Muscle of arm (tissue), 12 donors: ENCODE data around the gene RNF6. TPM values are rescaled to one million over a fixed set of nuclear protein-coding genes. Genes with fewer than 3 reads are reported as not detected.
A peak's percentile ranks its signal among the peaks of the same experiment; 100 is the strongest.

Experiments
- DNase-seq: peaks from one replicate; pipeline ENCODE4 v3.0.0-alpha.2; 2013
- polyA plus RNA-seq, 12 donors: library from polyadenylated mRNA; unstranded; fragments of 120-200 nt; gene quantifications; one replicate each; pipeline ENCODE4 v1.2.1, GENCODE V29; 2013; ENCODE audit not compliant: insufficient read length in 12 of 12

The RNF6 gene
- polyA plus RNA-seq, 12 donors = 13.6 to 42.6 (median 35.6) TPM; not detected in 1

DNA sequence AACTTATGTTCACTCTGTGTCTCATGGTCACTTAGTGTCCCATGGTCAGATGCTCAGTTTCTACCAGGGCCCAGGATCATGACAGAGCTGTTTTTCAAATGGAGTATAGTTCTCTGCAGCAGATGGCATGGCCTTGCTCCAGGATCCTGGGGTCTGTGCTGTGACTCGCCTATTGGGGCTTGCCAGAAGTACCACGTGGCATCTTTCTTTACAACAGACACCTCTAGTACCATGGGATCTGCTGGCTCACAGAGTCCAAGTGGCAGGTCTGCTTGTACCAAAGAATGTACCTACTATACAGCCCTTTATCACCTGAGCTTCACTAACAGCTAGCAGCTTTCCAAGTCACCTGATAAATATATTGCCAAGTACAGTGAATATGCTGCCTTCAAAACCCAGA is 6.0 kb upstream of the RNF6 start:
- no peak for DNase-seq

DNA sequence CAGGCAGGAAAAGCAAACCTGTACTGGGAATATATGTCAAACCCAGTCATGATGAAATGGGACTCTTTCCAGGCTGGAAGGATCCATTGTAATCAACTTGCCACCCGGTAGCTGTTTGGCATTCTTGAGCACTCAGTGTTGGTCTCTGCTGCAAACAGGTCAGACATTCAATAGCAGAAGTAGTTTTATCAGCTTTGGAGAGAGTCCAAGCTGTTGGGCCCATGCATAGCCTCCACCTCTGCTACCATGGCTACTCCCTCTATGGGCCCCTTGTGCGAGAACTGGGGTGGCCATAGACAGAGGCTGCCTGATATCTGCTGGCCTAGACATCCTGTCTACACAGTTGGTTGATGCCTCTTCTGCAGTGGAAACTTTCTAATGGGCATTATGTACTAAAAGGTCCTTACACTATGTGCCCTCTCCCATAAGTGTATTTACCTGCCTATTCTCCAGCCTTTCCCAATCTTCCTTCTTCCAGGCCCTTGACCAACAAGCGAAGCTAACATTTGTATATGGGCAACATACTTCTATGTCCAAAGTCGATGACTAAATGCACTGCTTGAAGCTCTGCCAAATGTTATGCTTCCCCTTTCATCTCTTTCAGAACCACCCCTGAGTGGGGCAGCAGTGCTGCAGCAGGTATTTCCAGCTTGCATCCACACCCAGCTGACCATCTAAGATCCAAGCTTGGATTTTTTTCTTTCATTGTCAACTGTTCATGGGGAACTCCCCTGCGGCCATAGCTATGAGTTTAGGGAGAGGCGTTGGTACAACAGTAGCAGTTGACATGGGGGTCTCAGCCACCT is 5.3 kb upstream of the RNF6 start:
- no peak for DNase-seq

DNA sequence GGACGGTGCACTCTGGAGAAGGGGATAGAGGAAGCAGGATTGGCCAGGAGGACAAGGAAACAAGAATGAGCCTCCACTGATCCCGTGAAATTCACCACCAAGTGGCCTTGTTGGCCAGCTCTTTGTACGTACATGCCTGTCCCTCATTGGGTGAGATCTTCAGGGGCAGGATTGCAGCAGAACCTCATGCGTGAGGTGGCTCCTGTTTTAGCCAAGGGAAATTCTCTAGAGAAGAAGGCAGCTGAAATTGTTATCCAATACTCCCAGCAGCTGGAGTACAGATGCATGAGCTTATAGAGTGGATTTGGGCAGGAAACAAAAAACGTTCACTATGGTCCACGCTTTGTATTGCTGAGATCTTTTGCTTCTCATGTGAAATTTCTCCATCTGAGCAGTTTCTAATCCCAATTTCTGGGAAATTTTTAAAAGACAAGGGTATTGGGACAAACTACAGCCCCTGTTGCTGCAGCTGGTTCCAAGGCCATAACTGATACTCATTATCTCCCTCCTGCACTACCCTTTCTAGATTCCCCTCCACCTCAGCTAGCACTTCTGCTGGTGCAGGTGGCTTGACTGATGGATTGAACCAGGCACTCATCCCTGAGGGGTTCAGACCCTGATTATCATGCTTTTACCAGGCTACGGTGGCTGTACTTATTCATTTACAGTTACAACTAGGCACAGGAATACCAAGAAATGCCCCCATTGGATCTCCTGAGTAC is 3.9 kb upstream of the RNF6 start:
- DNase-seq = peak; percentile 47

DNA sequence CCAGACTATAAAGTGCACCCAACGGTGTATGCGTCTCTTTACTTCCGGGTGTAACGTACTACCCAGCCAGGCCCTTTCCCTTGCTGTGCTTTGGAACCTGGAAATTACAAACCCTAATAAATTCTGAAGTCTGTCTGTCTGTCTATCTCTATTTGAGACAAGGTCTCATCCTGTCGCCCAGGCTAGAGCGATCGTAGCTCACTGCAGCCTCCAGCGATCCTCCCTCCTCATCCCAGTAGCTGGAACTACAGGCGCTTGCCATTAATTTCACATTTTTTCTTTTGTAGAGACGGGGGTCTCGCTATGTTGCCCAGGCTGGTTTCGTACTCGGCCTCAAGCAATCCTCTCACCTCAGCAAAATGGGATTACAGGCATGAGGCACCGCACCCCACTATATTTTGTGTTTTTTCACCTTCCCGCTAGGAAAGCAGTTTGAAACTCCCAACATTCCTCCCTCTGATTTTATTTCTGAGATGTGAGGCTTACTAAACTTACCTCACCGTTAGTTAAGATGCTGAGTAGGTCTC is 469 bp upstream of the RNF6 start:
- DNase-seq = no peak

DNA sequence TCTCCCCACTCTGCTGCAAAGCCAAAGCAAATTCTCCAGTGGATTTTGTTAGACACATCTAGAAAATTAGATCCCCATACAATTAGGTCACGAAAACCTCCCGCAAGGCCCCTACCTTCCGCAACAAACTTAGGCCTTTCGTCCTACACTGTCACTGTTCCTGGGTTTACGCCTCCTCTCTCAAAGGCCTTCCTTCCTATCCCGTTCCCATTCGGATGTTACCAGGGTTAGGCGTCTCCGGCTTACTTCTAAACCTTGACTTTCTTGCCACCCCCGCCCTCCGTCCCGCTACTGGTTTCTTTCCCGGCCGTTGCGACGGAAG is 754 bp downstream of the RNF6 start:
- no peak for DNase-seq

DNA sequence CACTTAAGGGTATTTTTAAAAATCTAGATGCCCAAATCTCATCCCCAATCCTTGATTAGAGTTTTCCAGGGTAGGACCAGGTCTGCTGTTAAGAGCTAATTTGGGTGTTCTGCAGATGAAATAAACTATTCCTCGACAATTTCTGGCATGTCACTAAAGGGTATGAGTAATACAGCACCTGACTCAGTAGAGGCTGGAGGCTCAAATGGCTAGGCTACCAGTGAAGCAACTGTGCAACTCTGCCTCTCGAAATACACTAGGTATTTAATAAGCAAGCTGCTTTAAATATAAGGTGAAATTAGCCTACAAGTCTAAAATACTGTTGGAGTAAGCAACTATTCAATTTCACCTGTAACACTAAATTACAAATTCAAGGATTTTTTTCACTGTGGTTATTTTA is 1.5 kb downstream of the RNF6 start:
- no peak for DNase-seq

DNA sequence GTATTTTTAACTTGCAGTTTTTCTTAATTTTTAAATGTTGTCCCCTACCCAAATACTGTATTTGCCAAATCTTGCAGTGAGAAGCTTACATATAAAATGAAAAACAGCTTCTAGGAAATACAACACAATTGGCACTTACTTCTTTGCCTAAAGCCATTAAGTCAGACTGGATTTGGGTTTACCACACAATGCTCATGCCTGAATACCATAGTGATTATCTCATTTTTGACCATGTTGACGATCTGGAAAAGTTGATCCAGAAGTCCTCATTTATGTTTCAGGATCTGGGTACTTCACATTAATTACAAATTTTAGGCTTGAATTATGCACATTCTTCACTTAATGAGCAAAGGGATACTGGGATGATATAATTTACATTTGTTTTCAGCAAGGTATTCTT is 2.4 kb downstream of the RNF6 start:
- DNase-seq = no peak

DNA sequence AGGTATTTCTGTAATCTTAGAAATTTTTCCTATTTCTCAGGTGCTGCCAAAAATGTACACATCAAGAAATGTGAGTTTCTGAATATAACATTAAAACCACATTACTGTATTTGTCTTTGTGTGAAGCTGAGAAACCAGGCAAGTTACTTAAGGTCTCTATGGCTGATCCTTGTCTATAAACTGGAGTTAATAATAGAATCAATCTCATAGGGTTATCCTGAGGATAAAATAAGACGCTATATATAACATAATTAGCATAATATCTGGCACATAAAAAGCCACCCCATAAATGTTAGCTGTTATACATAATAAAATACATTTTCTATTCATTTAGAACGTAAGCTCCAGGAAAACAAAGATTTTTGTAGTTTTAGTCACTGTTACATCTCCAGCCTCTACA is 6.1 kb downstream of the RNF6 start:
- DNase-seq = no peak

DNA sequence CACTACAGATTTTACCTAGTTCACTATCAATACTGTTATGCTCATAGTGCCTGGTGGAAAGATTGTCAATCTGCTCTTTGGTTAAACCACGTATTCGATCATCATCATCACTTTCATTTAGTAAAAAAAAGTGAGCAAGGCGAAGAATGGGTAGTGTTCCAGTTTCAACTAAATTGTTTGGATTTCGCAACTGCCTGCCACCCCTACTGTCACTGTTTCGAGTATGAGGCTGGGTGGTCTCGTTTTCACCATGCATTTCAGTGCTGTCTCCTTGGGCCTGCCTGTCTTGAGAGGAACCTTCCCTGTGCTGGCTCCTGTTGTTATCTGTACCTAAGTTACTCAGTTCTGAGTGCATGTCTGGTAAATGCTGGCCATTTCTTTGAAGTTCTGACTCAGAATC is 8.1 kb downstream of the RNF6 start:
- no peak for DNase-seq

DNA sequence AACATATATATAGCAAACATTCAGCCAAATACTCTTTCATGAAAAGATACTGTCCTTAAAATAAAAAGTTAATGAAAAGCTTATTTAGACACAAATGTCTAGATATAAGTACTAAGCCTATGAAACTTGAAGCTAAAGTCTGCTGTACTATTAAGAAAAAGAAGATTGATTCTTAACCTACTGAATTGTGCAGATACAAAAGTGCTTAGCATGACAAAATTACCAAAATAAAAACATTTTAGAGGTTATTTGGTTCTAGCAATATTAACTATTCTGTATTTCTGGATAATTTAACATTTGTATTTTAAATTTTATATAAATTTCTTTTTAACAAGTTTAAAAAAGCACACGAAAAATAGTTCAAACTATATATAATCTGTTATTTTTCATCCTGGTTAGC is 8.8 kb downstream of the RNF6 start:
- DNase-seq = no peak

DNA sequence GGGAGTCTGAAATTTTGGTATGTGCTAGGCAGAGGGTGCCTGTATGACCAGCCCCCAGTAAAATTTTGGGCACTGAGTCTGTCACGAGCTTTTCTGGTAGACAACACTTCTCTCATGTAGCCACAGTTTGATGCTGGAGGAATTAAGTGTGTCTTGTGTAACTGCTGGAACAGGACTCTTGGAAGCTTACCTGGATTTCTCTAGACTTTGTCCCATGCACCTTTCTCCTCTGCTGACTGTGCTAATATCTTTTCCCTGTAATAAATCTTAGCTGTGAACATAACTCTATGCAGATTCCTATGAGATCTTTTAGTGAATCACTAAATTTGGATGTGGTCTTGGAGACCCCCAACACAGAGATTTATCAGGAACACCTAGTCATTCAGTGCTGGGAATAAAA is 13.8 kb downstream of the RNF6 start:
- no peak for DNase-seq

DNA sequence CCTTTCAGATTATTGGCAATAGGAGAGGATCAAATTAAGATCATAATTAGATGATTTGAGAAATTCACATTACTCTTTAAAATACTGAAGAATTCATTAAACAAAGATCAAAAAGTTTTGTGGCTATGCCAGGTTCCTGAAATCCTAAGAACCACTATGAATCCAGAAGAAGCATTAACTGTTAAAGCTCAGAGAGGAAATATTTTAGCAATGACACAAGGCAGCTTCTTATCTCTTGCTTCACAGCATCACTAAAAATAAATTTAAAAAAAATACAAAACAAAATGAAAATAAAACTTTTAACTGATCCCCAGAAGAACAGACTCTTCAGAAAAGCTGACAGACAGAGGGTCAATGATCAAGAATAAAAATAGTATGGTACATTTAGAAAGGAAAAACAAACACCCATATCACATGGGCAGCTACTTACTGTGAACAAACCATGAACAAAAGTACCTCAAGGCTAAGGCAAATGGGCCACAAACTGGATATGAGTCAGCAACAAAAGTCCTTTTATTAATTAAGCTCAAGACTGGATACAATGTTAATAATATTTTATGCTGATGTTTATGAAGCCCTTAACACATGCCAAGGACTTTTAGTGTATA is 19.6 kb downstream of the RNF6 start:
- no peak for DNase-seq

DNA sequence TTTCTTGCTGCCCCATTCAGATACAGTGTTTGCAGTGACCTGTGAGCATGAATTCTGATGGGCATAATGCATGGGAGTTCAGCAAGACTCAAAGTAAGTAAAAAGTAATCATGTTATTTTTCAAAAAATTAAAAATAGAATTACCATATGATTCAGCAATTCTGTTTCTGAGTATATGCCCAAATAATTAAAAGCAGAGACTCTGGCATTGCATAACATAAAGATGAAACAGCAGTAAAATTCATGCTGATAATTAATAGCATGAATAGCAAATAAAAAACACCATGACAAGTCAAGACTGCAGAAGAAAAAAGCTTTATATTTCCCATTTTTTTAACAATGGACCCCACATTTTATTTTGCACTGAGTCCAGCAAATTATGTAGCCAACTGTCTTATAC is 21.3 kb downstream of the RNF6 start:
- DNase-seq = no peak

DNA sequence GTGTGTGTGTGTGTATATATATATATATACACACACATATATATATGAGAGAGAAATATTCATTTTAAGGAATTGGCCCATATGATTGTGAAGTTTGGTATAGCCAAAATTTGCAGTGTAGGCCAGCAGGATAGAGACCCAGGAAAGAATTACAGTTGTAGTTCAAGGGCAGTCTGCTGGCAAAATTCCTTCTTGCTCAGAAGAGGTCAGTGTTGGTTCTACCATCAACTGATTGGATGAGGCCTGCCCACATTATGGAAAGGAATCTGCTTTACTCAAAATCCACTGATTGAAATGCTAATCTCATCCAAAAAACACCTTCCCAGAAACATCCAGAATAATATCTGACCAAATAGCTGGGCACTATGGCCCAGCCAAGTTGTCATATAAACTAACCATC is 24.0 kb downstream of the RNF6 start:
- DNase-seq = no peak

DNA sequence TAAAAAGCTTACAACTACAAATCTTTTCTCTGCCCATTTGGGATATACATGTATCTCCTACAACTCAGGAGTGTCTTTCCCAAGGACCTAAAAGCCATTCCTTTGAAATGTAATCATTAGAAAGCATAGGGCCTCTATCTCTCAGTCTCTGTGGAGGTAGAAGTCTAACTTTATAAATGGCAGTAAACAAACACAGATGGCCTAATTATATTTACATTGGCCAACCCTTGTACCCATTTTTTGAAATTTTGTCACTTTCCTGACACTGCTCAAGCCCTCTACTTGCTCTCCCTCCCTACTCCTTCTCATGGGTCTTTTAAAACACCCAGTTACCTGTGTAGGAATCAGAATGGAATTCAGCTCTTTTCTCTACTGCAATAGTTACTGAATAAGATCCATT is 24.8 kb downstream of the RNF6 start:
- DNase-seq = no peak

DNA sequence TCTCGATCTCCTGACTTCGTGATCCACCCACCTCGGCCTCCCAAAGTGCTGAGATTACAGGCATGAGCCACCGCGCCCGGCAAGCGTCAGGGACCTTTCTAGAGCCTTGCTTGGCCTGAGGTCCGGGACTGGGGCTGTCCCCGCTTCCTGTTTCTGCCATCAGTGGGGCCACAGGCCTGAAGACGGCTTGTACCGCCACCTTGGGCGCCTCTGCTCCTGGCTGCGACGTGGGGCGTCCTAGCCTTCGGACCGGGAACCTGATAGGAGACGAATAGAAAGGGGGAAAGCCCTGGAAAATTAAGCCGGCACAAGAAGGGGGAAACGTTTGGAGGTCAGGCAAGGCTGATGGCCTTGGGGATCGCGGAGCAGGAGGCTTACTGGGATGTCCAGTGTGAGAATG is 35.1 kb downstream of the RNF6 start:
- DNase-seq = no peak

DNA sequence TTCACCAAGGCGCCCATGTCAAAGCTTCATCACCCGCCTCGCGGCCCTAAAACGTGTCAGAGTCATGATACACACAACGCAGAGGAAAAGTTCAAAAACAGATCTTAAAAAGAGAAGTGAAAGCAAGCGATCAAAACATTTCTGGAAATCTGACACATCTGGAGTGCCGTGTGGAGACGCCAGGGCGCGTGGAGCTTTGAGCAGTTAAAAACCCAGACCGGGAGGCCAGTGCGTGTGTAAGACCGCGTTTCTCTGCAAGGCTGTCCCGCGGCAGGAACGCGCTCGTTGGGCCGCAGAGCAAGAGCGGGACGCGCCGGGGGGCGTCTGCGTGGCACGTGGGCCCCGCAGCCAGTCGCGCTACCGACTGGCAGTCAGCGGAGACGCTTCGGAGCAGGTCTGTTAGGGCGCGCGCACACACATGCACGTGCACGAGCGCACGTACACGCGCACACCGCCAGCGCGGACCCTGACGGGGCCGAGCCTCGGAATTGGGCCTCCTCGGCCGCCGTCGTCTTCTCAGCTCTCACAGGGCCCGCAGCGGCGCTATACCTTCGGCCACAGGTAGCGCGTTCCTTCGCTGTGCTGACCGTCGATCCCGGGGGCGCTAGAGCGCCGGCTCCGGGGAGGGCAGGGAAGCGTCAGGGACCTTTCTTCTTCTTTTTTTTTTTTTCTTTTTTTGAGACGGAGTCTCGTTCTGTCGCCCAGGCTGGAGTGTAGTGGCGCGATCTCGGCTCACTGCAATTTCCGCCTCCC is 35.8 kb downstream of the RNF6 start:
- DNase-seq = peak; percentile 91

DNA sequence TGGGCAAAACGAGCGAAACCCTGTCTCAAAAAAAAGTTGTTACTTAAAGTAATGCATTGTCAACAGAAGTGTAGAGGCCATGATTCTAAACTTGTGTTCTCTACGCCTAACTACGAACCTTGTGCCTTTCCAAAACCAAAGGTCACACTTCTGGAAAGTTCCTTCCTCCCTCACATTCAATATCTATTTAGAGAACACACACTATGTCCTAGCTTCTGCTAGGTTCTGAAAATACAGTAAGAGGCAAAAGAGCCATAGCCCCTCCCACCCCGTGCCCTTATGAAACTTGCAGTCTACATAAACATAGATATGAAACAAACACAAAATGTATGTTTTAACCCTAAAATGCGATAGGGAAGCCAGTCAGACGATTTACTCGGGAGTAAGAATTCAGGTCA is 36.4 kb downstream of the RNF6 start:
- DNase-seq = no peak

DNA sequence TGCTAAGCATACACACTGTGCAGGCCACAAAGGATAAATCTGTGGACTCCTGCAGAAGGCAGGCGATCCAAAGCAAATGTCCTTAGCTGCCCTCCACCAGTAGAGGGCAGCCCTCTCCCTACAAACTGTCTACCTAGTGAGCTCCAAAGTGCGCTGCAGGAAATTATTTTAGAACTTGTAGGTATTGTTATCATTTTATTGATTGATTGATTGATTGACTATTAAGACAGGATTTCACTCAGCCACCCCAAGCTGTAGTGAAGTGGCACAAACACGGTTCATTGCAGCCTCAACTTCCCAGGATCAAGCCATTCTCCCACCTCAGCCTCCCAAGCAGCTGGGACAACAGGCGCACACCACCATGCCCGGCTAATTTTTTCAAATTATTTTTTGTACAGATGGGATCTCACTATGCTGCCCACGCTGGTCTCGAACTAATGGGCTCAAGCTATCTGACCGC is 37.3 kb downstream of the RNF6 start:
- peak; percentile 72 for DNase-seq

DNA sequence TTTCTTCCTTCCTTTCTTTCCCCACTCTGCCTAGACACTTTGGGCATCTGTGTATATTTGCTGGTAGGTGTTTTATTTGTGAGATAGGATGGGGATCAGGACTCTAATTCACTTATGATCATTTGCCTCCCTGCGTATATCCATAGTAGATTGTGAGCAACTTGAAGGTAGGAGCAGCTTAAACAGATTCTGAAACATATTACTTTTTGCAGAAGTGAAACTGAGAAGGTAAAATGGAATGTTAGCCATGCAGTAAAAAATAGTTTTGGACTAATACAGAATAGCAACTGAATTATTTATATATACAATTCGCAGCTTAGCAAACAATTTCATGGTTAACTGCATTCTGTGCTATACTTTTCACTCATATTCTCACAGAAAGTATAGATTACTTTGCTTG is 38.7 kb downstream of the RNF6 start:
- DNase-seq = no peak

DNA sequence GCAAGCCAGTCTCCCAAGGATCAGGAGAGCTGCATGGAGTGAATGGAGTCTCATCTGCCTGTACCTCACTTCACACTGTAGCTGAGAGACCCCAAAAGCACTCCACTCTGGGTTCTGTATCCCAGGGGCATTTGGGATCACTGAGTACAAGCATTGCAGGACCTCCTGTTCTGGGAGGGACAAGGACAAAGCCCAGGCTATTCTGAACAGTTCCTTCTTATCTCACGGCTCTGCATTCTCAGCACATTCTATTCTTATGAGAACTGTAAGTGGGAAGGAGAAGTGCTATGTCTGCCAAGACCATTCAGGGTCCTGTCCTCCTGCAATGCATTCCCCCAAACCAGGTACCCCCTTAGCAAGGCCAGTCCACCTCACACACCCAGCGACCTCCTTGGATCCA is 42.8 kb downstream of the RNF6 start:
- no peak for DNase-seq

DNA sequence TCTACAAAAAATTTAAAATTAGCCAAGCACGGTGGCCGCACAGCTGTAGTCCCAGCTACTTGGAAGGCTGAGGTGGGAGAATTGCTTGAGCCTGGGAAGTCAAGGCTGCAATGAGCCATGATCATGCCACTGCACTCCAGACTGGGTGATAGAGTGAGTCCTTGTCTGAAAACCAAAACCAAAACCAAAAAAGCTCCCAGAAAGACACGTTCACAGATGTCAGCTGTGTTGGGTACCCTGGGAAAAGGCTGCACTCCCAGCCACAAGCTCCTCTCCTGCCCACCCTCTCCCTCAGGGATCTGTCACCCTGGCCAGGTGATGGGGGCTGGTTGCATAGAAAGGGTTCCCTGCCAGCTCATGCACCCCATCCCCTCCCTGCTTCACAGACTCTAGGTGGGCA is 53.3 kb downstream of the RNF6 start:
- DNase-seq = no peak
